Medulla oblongata (tissue), 1 donor: ENCODE data around the gene TBX5.

Experiments used
- DNase-seq: peaks from one replicate; pipeline ENCODE4 v3.0.0-alpha.2; 2015; ENCODE audit errors: extremely low spot score

The TBX5 gene

GRCh38 chr12:114405519-114406271 is at the start of gene TBX5:
Gene TBX5 (minus strand): TSS chr12:114406144. CDS start chr12:114403898, 2,246 bp downstream.
- DNase-seq = no peak

DNA sequence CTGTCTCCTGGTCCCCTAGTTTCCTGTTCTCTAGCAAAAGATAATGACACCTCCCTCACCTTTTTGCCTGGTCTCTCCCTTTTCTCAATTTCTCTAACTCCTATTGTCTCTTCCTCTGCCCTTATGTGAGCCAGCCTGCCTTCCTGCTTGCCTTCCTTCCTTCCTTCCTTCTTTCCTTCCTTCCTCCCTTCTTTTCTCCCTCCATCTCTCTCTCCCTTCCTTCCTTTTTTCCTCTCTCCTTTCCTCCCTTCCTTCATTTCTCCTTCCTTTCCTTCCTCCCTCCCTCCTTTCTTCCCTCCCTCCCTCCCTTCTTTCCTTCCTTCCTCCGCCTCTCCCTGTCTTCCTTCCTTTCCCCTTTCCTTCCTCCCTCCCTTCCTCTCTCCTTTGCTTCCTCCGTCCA is 45.7 kb upstream of the TBX5 start:
- DNase-seq = no peak

DNA sequence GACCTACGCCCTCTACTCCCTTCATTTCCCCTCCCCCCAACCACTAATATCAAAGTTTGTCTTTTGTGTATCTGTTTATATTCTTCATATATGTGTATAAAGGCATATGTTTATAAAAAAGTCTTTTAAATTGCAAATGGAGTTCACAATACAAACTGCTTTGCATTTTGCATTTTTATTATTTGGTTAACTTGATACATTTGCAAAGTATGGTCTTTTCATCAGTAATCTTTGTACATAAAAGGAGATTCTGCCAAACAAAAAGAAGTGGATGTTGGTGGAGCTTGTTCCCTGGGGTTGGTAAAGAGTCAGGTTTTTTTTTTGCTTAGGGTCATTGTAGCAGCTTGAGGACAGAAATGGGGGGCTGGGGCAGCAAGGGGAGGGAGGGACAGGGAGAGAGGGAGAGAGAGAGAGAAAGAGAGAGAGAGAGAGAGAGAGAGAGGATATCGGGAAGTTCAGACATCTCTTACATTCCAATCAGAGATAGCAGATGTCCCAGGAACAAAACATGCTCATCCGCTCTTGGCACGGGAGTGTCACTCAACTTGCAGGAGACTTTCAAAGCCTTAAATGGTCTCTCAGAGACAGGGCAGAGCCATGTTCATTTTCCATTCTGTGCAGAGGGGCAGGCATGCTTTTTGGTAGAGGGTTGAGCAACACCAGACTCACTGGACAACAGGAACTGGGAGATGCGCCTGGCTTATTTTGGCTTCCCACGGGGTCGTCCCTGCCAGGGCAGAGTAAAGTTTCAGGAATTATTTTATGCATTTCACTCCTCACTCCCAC is 44.8 kb upstream of the TBX5 start:
- DNase-seq = no peak

GRCh38 chr12:114450019-114450418 is 44.1 kb upstream of the TBX5 start:
- DNase-seq = no peak

GRCh38 chr12:114448618-114448933 is 42.6 kb upstream of the TBX5 start:
- no peak for DNase-seq

GRCh38 chr12:114447799-114448617 is 42.1 kb upstream of the TBX5 start:
- DNase-seq = no peak

- DNase-seq = no peak
These were observed 41.4 kb upstream of the TBX5 start for GRCh38 chr12:114447274-114447716.

- DNase-seq = no peak
These were observed 39.7 kb upstream of the TBX5 start for GRCh38 chr12:114445401-114446323.

- no peak for DNase-seq
These were observed 38.7 kb upstream of the TBX5 start for GRCh38 chr12:114444422-114445279.

GRCh38 chr12:114443607-114444421 is 37.9 kb upstream of the TBX5 start:
- DNase-seq = no peak

DNA sequence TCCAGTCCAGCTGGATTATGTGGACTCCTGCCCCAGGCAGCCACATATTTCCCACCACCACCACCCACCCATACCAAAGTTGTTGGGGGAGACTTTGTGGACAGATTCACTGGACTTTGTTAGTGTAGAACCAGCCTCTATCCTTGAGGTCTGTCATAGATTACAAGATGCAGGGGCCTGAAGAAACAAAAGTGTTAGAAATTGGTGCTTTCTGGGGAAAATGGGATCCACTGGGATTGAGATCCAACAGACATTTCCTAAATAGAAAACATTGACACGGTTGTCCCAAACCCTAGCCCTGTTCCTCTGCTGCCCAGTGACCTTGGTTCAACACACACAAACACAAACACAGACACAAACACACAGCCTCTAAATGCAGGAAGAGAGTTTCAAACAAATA is 36.6 kb upstream of the TBX5 start:
- no peak for DNase-seq

- DNase-seq = no peak
These were observed 35.6 kb upstream of the TBX5 start for GRCh38 chr12:114441545-114441944.

DNA sequence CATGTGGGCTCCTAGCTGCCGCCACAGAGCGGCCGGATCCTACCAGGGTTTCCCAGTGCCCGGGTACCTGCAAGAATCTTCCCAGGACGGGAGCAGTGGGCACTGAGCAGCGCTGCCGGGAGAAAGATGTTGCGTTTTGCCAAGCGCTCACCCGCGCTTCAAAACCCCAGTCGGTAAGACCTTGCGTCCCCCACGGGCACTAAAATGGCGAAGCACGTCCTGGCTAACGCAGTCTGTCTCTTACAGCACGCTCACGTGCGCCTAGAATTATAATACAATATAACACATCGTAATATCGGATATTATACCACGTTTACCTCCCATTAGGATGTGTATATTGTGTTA is 35.1 kb upstream of the TBX5 start:
- DNase-seq = no peak

- no peak for DNase-seq
These were observed 34.5 kb upstream of the TBX5 start for GRCh38 chr12:114440270-114441038.

- DNase-seq = no peak
These were observed 33.9 kb upstream of the TBX5 start for GRCh38 chr12:114439817-114440216.

DNA sequence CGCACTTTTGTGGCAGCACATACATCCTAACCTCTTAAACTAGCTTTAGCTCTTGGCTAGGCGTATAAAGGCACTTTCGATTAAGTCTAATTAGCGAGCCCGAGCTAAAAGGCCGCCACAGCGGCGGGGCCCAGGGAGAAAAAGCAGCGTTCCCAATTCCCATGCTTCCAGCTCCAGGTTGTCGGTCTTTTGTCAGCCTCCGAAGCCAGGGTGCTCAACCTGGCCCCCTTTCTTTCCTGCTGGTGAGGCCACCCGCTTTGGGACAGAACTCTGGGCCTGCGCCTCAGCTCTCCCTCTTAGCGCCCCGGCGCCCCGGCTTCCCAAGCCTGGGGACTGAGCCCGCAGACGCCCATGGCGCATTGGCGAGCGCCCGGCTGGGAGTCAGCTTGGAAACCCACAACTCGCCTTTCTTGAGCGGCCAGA is 33.3 kb upstream of the TBX5 start:
- no peak for DNase-seq

GRCh38 chr12:114438635-114439256 is 32.8 kb upstream of the TBX5 start:
- DNase-seq = no peak

GRCh38 chr12:114434341-114434740 is 28.4 kb upstream of the TBX5 start:
- no peak for DNase-seq
